H1 (cell line): ENCODE measurements around the gene BTBD18. TPM values are rescaled to one million over a fixed set of nuclear protein-coding genes. Genes with fewer than 3 reads are reported as not detected.

ENCODE experiments used
- CTCF ChIA-PET: fragments of 300-600 bp; sonication (Branson Sonifier 250); formaldehyde crosslinking; loops from one replicate; lab custom pipeline; 2021; ENCODE audit not compliant: partially characterized antibody; lab: Charles Lee
- POLR2A ChIA-PET: fragments of 300-600 bp; sonication (Branson Sonifier 250); formaldehyde crosslinking; loops from one replicate; lab custom pipeline; 2021; ENCODE audit warnings: inconsistent platforms; ENCODE audit not compliant: partially characterized antibody; lab: Charles Lee
- DNase-seq, 2 experiments: peaks; one replicate each; pipeline versions ENCODE4 v3.0.0 to v3.0.0-alpha.2; 2010 to 2022; ENCODE audit warnings: low spot score in 2 of 2, low read depth in 1 of 2, mixed read lengths in 1 of 2
- FAIRE-seq: peaks from 2 replicates; lab custom pipeline; 2011; peaks lifted over from hg19 to GRCh38; lab: Jason Lieb, UNC
- H2AFZ ChIP-seq: 2 replicates; pipeline ENCODE4 v1.8.1; 2012; ENCODE audit warnings: low read length, inconsistent platforms
- H2AK5ac ChIP-seq: 2 replicates; pipeline ENCODE4 v1.6.1; 2013; ENCODE audit warnings: low read depth, low read length
- H2BK120ac ChIP-seq: replicated peaks from 2 replicates; pipeline ENCODE3; 2013; ENCODE audit warnings: low read depth, low read length, inconsistent platforms
- H2BK12ac ChIP-seq: 2 replicates; pipeline ENCODE4 v1.6.1; 2013; ENCODE audit warnings: low read depth, low read length
- H2BK15ac ChIP-seq: 2 replicates; pipeline ENCODE4 v1.6.1; 2013; ENCODE audit warnings: low read length
- H2BK20ac ChIP-seq: 2 replicates; pipeline ENCODE4 v1.6.1; 2013; ENCODE audit warnings: low read length
- H2BK5ac ChIP-seq: 2 replicates; pipeline ENCODE4 v1.6.1; 2013; ENCODE audit warnings: low read depth, low read length
- H3K14ac ChIP-seq: 2 replicates; pipeline ENCODE4 v1.6.1; 2013; ENCODE audit warnings: inconsistent platforms; ENCODE audit not compliant: insufficient read length
- H3K18ac ChIP-seq: 2 replicates; pipeline ENCODE4 v1.6.1; 2013; ENCODE audit warnings: low read length; ENCODE audit errors: extremely low read depth
- H3K23ac ChIP-seq: 2 replicates; pipeline ENCODE4 v1.6.1; 2013; ENCODE audit warnings: inconsistent platforms; ENCODE audit not compliant: insufficient read length
- H3K23me2 ChIP-seq: 2 replicates; pipeline ENCODE4 v1.6.1; 2013; ENCODE audit warnings: low read depth, low read length
- H3K27ac ChIP-seq: 2 replicates; pipeline ENCODE4 v1.6.1; 2011; ENCODE audit warnings: low read depth, low read length, inconsistent platforms
- H3K27me3 ChIP-seq, 4 experiments: replicated peaks in 1 of 4; 1 replicate in 1 of 4; 2 replicates in 3 of 4; pipeline versions ENCODE4 v1.6.1 to v1.8.1; 2011 to 2013; ENCODE audit warnings: low read length in 3 of 4, mild to moderate bottlenecking in 3 of 4, inconsistent platforms in 2 of 4, mixed read lengths in 2 of 4, moderate library complexity in 1 of 4; ENCODE audit not compliant: control insufficient read depth in 3 of 4, insufficient read depth in 3 of 4; ENCODE audit errors: extremely low read depth in 1 of 4
- H3K36me3 ChIP-seq, 4 experiments: 2 replicates each; pipeline versions ENCODE4 v1.6.1 to v1.8.1; 2011 to 2013; ENCODE audit warnings: mild to moderate bottlenecking in 4 of 4, low read length in 3 of 4, moderate library complexity in 2 of 4, control low read depth in 1 of 4, inconsistent platforms in 1 of 4; ENCODE audit not compliant: insufficient read depth in 4 of 4, control insufficient read depth in 2 of 4
- H3K4ac ChIP-seq: replicated peaks from 2 replicates; pipeline ENCODE3; 2013; ENCODE audit warnings: low read length, low read depth, mixed read lengths, inconsistent platforms; ENCODE audit not compliant: insufficient read length
- H3K4me1 ChIP-seq, 4 experiments: replicated peaks in 1 of 4; 1 replicate in 1 of 4; 2 replicates in 3 of 4; pipeline versions ENCODE4 v1.6.1 to v1.8.1; 2011 to 2013; ENCODE audit warnings: low read length in 3 of 4, inconsistent platforms in 2 of 4, mixed read lengths in 1 of 4; ENCODE audit not compliant: insufficient read depth in 4 of 4, control insufficient read depth in 3 of 4
- H3K4me2 ChIP-seq, 2 experiments: 2 replicates each; pipeline versions ENCODE4 v1.6.1 to v1.8.1; 2011 to 2013; ENCODE audit warnings: low read depth in 2 of 2, low read length in 2 of 2, control low read depth in 1 of 2, inconsistent platforms in 1 of 2, mild to moderate bottlenecking in 1 of 2; ENCODE audit not compliant: insufficient read depth in 1 of 2
- H3K4me3 ChIP-seq, 4 experiments: fragments of 200-600, 300-600 bp in 1 of 4; sonication (generic), shearing (Covaris generic), sonication (Bioruptor Twin) in 1 of 4; 2 replicates each; pipeline versions ENCODE4 v1.5.1 to v1.8.1; 2011 to 2016; ENCODE audit warnings: low read length in 4 of 4, low read depth in 3 of 4, control low read depth in 2 of 4, inconsistent platforms in 2 of 4, mild to moderate bottlenecking in 2 of 4, mixed read lengths in 1 of 4, moderate library complexity in 1 of 4; ENCODE audit not compliant: insufficient read depth in 2 of 4; ENCODE audit errors: extremely low read depth in 1 of 4
- H3K56ac ChIP-seq: replicated peaks from 2 replicates; pipeline ENCODE3; 2013; ENCODE audit warnings: low read depth, mild to moderate bottlenecking, mixed read lengths, low read length, inconsistent platforms; ENCODE audit not compliant: insufficient read length
- H3K79me1 ChIP-seq: 2 replicates; pipeline ENCODE4 v1.6.1; 2013; ENCODE audit warnings: low read depth, low read length, control low read depth
- H3K79me2 ChIP-seq, 2 experiments: 2 replicates each; pipeline versions ENCODE4 v1.6.1 to v1.8.1; 2012 to 2013; ENCODE audit warnings: low read length in 2 of 2, mild to moderate bottlenecking in 2 of 2, inconsistent platforms in 1 of 2; ENCODE audit not compliant: insufficient read depth in 2 of 2, control insufficient read depth in 1 of 2
- H3K9ac ChIP-seq, 4 experiments: replicated peaks in 1 of 4; 1 replicate in 1 of 4; 2 replicates in 3 of 4; pipeline versions ENCODE4 v1.6.1 to v1.8.1; 2011 to 2013; ENCODE audit warnings: low read depth in 3 of 4, low read length in 3 of 4, control low read depth in 2 of 4, mild to moderate bottlenecking in 2 of 4, moderate library complexity in 2 of 4, inconsistent platforms in 1 of 4; ENCODE audit errors: extremely low read depth in 1 of 4
- H3K9me3 ChIP-seq, 2 experiments: 2 replicates each; pipeline versions ENCODE4 v1.6.1 to v1.8.1; 2012 to 2013; ENCODE audit warnings: mild to moderate bottlenecking in 2 of 2, moderate library complexity in 2 of 2, control low read depth in 1 of 2, inconsistent platforms in 1 of 2, low read depth in 1 of 2, low read length in 1 of 2, mixed read lengths in 1 of 2; ENCODE audit not compliant: insufficient read depth in 2 of 2
- H4K20me1 ChIP-seq, 2 experiments: replicated peaks in 1 of 2; 2 replicates each; pipeline versions ENCODE3 to v1.8.1; 2011 to 2013; ENCODE audit warnings: inconsistent platforms in 2 of 2, low read length in 2 of 2, mild to moderate bottlenecking in 1 of 2; ENCODE audit not compliant: insufficient read depth in 2 of 2, control insufficient read depth in 1 of 2
- H4K5ac ChIP-seq: 2 replicates; pipeline ENCODE4 v1.6.1; 2013; ENCODE audit warnings: low read length, low read depth, mixed read lengths, inconsistent platforms; ENCODE audit not compliant: insufficient read length
- H4K8ac ChIP-seq: 2 replicates; pipeline ENCODE4 v1.8.0; 2013; ENCODE audit warnings: mild to moderate bottlenecking, moderate library complexity, low read length, inconsistent platforms; ENCODE audit not compliant: insufficient read depth; ENCODE audit errors: extremely low read depth
- H4K91ac ChIP-seq: replicated peaks from 2 replicates; pipeline ENCODE3; 2013; ENCODE audit warnings: low read length, mixed read lengths, inconsistent platforms; ENCODE audit not compliant: insufficient read length
- CTCF ChIP-seq, 3 experiments: IDR thresholded peaks; 1 replicate in 2 of 3; 2 replicates in 1 of 3; pipeline versions ENCODE4 v1.5.1 to v1.6.1; 2011; ENCODE audit warnings: low read length in 3 of 3, mild to moderate bottlenecking in 3 of 3, inconsistent platforms in 2 of 3, low read depth in 1 of 3, moderate library complexity in 1 of 3; ENCODE audit not compliant: insufficient read depth in 1 of 3; ENCODE audit errors: control extremely low read depth in 1 of 3
- HDAC2 ChIP-seq, 2 experiments: fragments of 300-600 bp in 1 of 2; sonication (generic) in 1 of 2; IDR thresholded peaks; 2 replicates each; pipeline ENCODE4 v1.6.1; 2011 to 2012; ENCODE audit warnings: low read depth in 2 of 2, low read length in 2 of 2, mild to moderate bottlenecking in 2 of 2, moderate library complexity in 2 of 2, borderline replicate concordance in 1 of 2, inconsistent platforms in 1 of 2
- MAX ChIP-seq: IDR thresholded peaks from 2 replicates; pipeline ENCODE4 v1.6.1; 2012; ENCODE audit warnings: inconsistent platforms
- NANOG ChIP-seq: IDR thresholded peaks from 2 replicates; pipeline ENCODE4 v1.6.1; 2011; ENCODE audit warnings: low read length, low read depth, mild to moderate bottlenecking, inconsistent platforms; ENCODE audit not compliant: insufficient read depth, poor library complexity, severe bottlenecking
- RAD21 ChIP-seq, 2 experiments: IDR thresholded peaks in 1 of 2; conservative IDR thresholded peaks in 1 of 2; 2 replicates each; pipeline ENCODE4 v1.6.1; 2011; ENCODE audit warnings: low read depth in 2 of 2, low read length in 2 of 2, improper control_type of control experiment in 1 of 2, inconsistent platforms in 1 of 2, mild to moderate bottlenecking in 1 of 2, moderate library complexity in 1 of 2
- RFX5 ChIP-seq: IDR thresholded peaks from 2 replicates; pipeline ENCODE4 v1.6.1; 2011; ENCODE audit warnings: low read depth, low read length, improper control_type of control experiment, borderline replicate concordance
- SAP30 ChIP-seq: fragments of 300-600 bp; sonication (generic); IDR thresholded peaks from 2 replicates; pipeline ENCODE4 v1.7.1; 2012; ENCODE audit warnings: low read length, moderate library complexity, mild to moderate bottlenecking, inconsistent platforms; ENCODE audit not compliant: insufficient read depth, insufficient replicate concordance
- SIN3A ChIP-seq, 2 experiments: IDR thresholded peaks in 1 of 2; conservative IDR thresholded peaks in 1 of 2; 2 replicates each; pipeline ENCODE4 v1.6.1; 2011 to 2012; ENCODE audit warnings: low read length in 2 of 2, improper control_type of control experiment in 1 of 2, low read depth in 1 of 2, mild to moderate bottlenecking in 1 of 2
- SP4 ChIP-seq: IDR thresholded peaks from 2 replicates; pipeline ENCODE4 v1.6.1; 2012; ENCODE audit warnings: low read length, inconsistent platforms
- WGBS, 2 experiments: shearing (Covaris generic) in 1 of 2; methylation state at CpG; one replicate each; pipeline versions ENCODE4 v1.1.6 to v1.1.7; 2013 to 2015; ENCODE audit warnings: low lambda C conversion rate in 2 of 2, mixed read lengths in 2 of 2, inconsistent platforms in 1 of 2, low coverage in 1 of 2, missing lambda C conversion rate in 1 of 2; ENCODE audit not compliant: insufficient replicate concordance in 2 of 2, insufficient coverage in 1 of 2, insufficient read length in 1 of 2; ENCODE audit errors: extremely low coverage in 1 of 2, missing lambda C conversion rate in 1 of 2; 5-methylcytosine and 5-hydroxymethylcytosine counted together
- polyA plus RNA-seq, 7 experiments: library from polyadenylated mRNA; depleted of rRNA in 3 of 7; stranded (reverse) in 5 of 7; unstranded in 2 of 7; fragments of >200 nt in 5 of 7; fragments of 200-250 nt in 2 of 7; gene quantifications; 1 replicate in 5 of 7; 2 replicates in 1 of 7; 4 replicates in 1 of 7; pipeline versions ENCODE4 v1.2.1 to v1.2.3, GENCODE V29; 2011 to 2013; ENCODE audit warnings: missing spikeins in 2 of 7, mixed read lengths in 2 of 7
- total RNA-seq: library from RNA; stranded (reverse); fragmentation: NEBNext Ultra II Directional; extraction: Animal tissue kit (Norgen Biotek cat#: 25700); gene quantifications from 2 replicates; pipeline ENCODE4 v1.2.1, GENCODE V29; 2021

Gene BTBD18
- total and polyA plus RNA-seq, 2 of the 8 experiments (the other 6 are each of a cell fraction or from before 2014, with no cell fraction given) = 0.03 TPM; not detected in 1

- H3K9me3 ChIP-seq = no peaks in the 10 kb centered on the region
- H3K36me3 ChIP-seq = peaks cover 25 to 68% (median 55%) of the 10 kb centered on the region in 4 experiments
- H3K9ac ChIP-seq = no peak overlapping the region
- no peak overlapping the region for H4K5ac ChIP-seq
- H2BK15ac ChIP-seq = no peak overlapping the region
- no peak overlapping the region for H3K27ac ChIP-seq
- H3K23ac ChIP-seq = no peak overlapping the region
- no peak overlapping the region for H4K8ac ChIP-seq
- CTCF ChIA-PET = no interaction called here
- H2AK5ac ChIP-seq = no peak overlapping the region
- no peaks in the 10 kb centered on the region for H3K79me2 ChIP-seq
- no peak overlapping the region for H2BK5ac ChIP-seq
- H3K79me1 ChIP-seq = no peaks in the 10 kb centered on the region
- H3K4me1 ChIP-seq = no peaks in the 10 kb centered on the region
- H2BK120ac ChIP-seq = no peak overlapping the region
- H2BK20ac ChIP-seq = no peak overlapping the region
- H3K23me2 ChIP-seq = no peaks in the 10 kb centered on the region; the same call in 1 of the 2 replicates
- H2AFZ ChIP-seq = no peak overlapping the region
- H3K27me3 ChIP-seq = no peaks in the 10 kb centered on the region
- no peak overlapping the region for H3K18ac ChIP-seq
- no peak overlapping the region for H3K56ac ChIP-seq
- 91% methylated on average over 3 of the region's 3 CpGs; no CpG with 5 or more reads in 1 of the 2 experiments for WGBS, 2 experiments
- no peak for DNase-seq
- no peaks in the 10 kb centered on the region for H4K20me1 ChIP-seq
- no peak for FAIRE-seq
- no peak overlapping the region for H3K14ac ChIP-seq
- no peak overlapping the region for H3K4me3 ChIP-seq
- no peak for TF ChIP-seq SP4
- no peak for TF ChIP-seq NANOG
- no peak for TF ChIP-seq RFX5
- peak in 1 of 3 experiments; percentile 36; a peak in 1 of 4 replicates for TF ChIP-seq CTCF (IDR thresholded peaks at IDR 0.05; ENCODE audit: control extremely low read depth in 1 of 3, insufficient read depth in 1 of 3, low read depth in 1 of 3, low read length in 3 of 3)
- no peak for TF ChIP-seq HDAC2 (IDR thresholded peaks at IDR 0.05; ENCODE audit: borderline replicate concordance in 1 of 2, low read depth in 2 of 2, low read length in 2 of 2)
- no peak for TF ChIP-seq MAX
- TF ChIP-seq SIN3A (conservative IDR thresholded peaks at IDR 0.05 in 1 of 2, IDR thresholded peaks at IDR 0.05 in 1 of 2; ENCODE audit: low read depth in 1 of 2, low read length in 2 of 2) = no peak
- TF ChIP-seq SAP30 = no peak
- peak in 1 of 2 experiments; percentile 33; a peak in 1 of 4 replicates for TF ChIP-seq RAD21 (IDR thresholded peaks at IDR 0.05 in 1 of 2, conservative IDR thresholded peaks at IDR 0.05 in 1 of 2; ENCODE audit: low read depth in 2 of 2, low read length in 2 of 2)
- TF ChIP-seq, all 59 proteins: peak for 2
- Histone ChIP-seq H3K4ac (no peak overlapping the region), H4K91ac (no peak overlapping the region), H2BK12ac (no peak overlapping the region), H3K4me2 (no peak overlapping the region)
- POLR2A ChIA-PET = interaction anchor here (3.6 kb wide), 1 partner anchor 42 kb away, joined by 13 read pairs; the partner anchor contains the start of gene SELENOH
Measured at GRCh38 chr11:57700425-57700824, 51.2 kb downstream of the BTBD18 start.
